ENCODE results near the gene CEP350.
"Not testable (repeated sequence)": the region's sequence is repeated elsewhere in the genome, so short reads cannot be mapped to it uniquely, and the experiment has no call there.

Gene CEP350

GRCh38 chr1:179939941-179940340, 14.7 kb upstream of the CEP350 start:
- no peak for DNase-seq (ENCODE audit: low read depth)

- no peak for DNase-seq (ENCODE audit: low read depth)
Measured at GRCh38 chr1:179941454-179941853, 13.2 kb upstream of the CEP350 start.

- DNase-seq (ENCODE audit: low read depth): no peak
Measured at GRCh38 chr1:179950651-179951050, 4.0 kb upstream of the CEP350 start.

GRCh38 chr1:179951383-179952144, 3.0 kb upstream of the CEP350 start:
- no peak for DNase-seq (ENCODE audit: low read depth)

- DNase-seq (ENCODE audit: low read depth): no peak
Measured at GRCh38 chr1:179952186-179952585, 2.4 kb upstream of the CEP350 start.

GRCh38 chr1:179953974-179954492, 577 bp upstream of the CEP350 start:
- DNase-seq (ENCODE audit: low read depth): peak; percentile 26

- DNase-seq (ENCODE audit: low read depth): no peak
Measured at GRCh38 chr1:179955287-179955680, 674 bp downstream of the CEP350 start.

- DNase-seq (ENCODE audit: low read depth): no peak
Measured at GRCh38 chr1:179955731-179956130, 1.1 kb downstream of the CEP350 start.

- DNase-seq (ENCODE audit: low read depth): no peak
Measured at GRCh38 chr1:179958359-179958758, 3.7 kb downstream of the CEP350 start.

- not testable (repeated sequence) for DNase-seq (ENCODE audit: low read depth)
Measured at GRCh38 chr1:179962168-179962567, 7.6 kb downstream of the CEP350 start.

- no peak for DNase-seq (ENCODE audit: low read depth)
Measured at GRCh38 chr1:179966551-179966950, 11.9 kb downstream of the CEP350 start.

GRCh38 chr1:179968284-179968993, 13.8 kb downstream of the CEP350 start:
- DNase-seq (ENCODE audit: low read depth): no peak

- no peak for DNase-seq (ENCODE audit: low read depth)
Measured at GRCh38 chr1:179968994-179969919, 14.6 kb downstream of the CEP350 start.

- no peak for DNase-seq (ENCODE audit: low read depth)
Measured at GRCh38 chr1:179969962-179970361, 15.4 kb downstream of the CEP350 start.

- DNase-seq (ENCODE audit: low read depth): no peak
Measured at GRCh38 chr1:179971563-179972496, 17.2 kb downstream of the CEP350 start.

GRCh38 chr1:179973198-179974110, 18.8 kb downstream of the CEP350 start:
- no peak for DNase-seq (ENCODE audit: low read depth)

GRCh38 chr1:179976970-179977651, 22.5 kb downstream of the CEP350 start:
- no peak for DNase-seq (ENCODE audit: low read depth)

GRCh38 chr1:179978199-179979079, 23.8 kb downstream of the CEP350 start:
- no peak for DNase-seq (ENCODE audit: low read depth)

Measured in activated gamma-delta T cell treated with anti-CD3 and anti-CD28 coated beads, Interleukin-2, amount 50 U/mL, for 16 hours (primary cell).